T-cell (primary cell): ENCODE measurements around the gene ZGRF1. TPM values are rescaled to one million over a fixed set of nuclear protein-coding genes. Genes with fewer than 3 reads are reported as not detected.
"Not testable (repeated sequence)": the region's sequence is repeated elsewhere in the genome, so short reads cannot be mapped to it uniquely, and the experiment has no call there.

ENCODE experiments used
- ATAC-seq, 4 experiments: fragments of 200-7000 bp in 3 of 4; fragments of 150-1000 bp in 1 of 4; cut with Tn5 transposase; replicated peaks in 1 of 4; 1 replicate in 3 of 4; 2 replicates in 1 of 4; pipeline ENCODE4 v1.10.0; 2021; ENCODE audit warnings: moderate library complexity in 3 of 4, mild to moderate bottlenecking in 2 of 4, moderate number of reproducible peaks in 1 of 4
- CTCF ChIA-PET, 2 donors: fragments of 300-600 bp; sonication (Branson Sonifier 250); formaldehyde crosslinking; loops; one replicate each; lab custom pipeline; 2022; ENCODE audit warnings: antibody characterized with exemption in 2 of 2; lab: Charles Lee
- POLR2A ChIA-PET, 2 donors: fragments of 300-600 bp; sonication (Branson Sonifier 250); formaldehyde crosslinking; loops; one replicate each; lab custom pipeline; 2022; ENCODE audit warnings: antibody characterized with exemption in 2 of 2; lab: Charles Lee
- DNase-seq, 35 experiments: peaks; one replicate each; pipeline versions ENCODE4 v3.0.0 to v3.0.0-alpha.2; 2013 to 2023
- H3K27ac ChIP-seq: one replicate; pipeline ENCODE4 v1.5.1; 2013; ENCODE audit warnings: low read length
- H3K27me3 ChIP-seq, 2 experiments: replicated peaks in 1 of 2; 1 replicate in 1 of 2; 2 replicates in 1 of 2; pipeline versions ENCODE4 v1.6.1 to v1.7.0; 2013; ENCODE audit warnings: low read length in 1 of 2, mixed read lengths in 1 of 2; ENCODE audit not compliant: control insufficient read depth in 2 of 2, insufficient read depth in 2 of 2; ENCODE audit errors: extremely low read depth in 1 of 2
- H3K36me3 ChIP-seq, 2 donors: 1 replicate in 1 of 2; 2 replicates in 1 of 2; pipeline versions ENCODE4 v1.6.1 to v1.7.0; 2013; ENCODE audit warnings: low read length in 1 of 2; ENCODE audit not compliant: control insufficient read depth in 2 of 2, insufficient read depth in 1 of 2; ENCODE audit errors: extremely low read depth in 1 of 2
- H3K4me1 ChIP-seq, 2 experiments: 1 replicate in 1 of 2; 2 replicates in 1 of 2; pipeline versions ENCODE4 v1.6.1 to v1.7.0; 2013; ENCODE audit warnings: low read length in 2 of 2, mixed read lengths in 1 of 2; ENCODE audit not compliant: insufficient read depth in 2 of 2, control insufficient read depth in 1 of 2; ENCODE audit errors: extremely low read depth in 1 of 2
- H3K4me3 ChIP-seq, 2 donors: 1 replicate in 1 of 2; 2 replicates in 1 of 2; pipeline versions ENCODE4 v1.5.1 to v1.7.0; 2013; ENCODE audit warnings: mild to moderate bottlenecking in 2 of 2, low read length in 1 of 2, moderate library complexity in 1 of 2; ENCODE audit not compliant: control insufficient read depth in 1 of 2; ENCODE audit errors: extremely low read depth in 1 of 2
- H3K9me3 ChIP-seq: 2 replicates; pipeline ENCODE4 v1.7.0; 2013
- H3K27ac Mint-ChIP-seq, 2 donors: one replicate each; pipeline ENCODE4 v1.8.0; 2020 to 2021; ENCODE audit warnings: mild to moderate bottlenecking in 2 of 2, mixed read lengths in 2 of 2
- H3K27me3 Mint-ChIP-seq, 2 donors: one replicate each; pipeline ENCODE4 v1.8.0; 2021 to 2022; ENCODE audit warnings: mixed read lengths in 2 of 2
- H3K36me3 Mint-ChIP-seq: one replicate; pipeline ENCODE4 v1.8.0; 2021; ENCODE audit warnings: mixed read lengths
- H3K4me1 Mint-ChIP-seq, 3 donors: one replicate each; pipeline ENCODE4 v1.8.0; 2020 to 2022; ENCODE audit warnings: mixed read lengths in 3 of 3, mild to moderate bottlenecking in 1 of 3
- H3K4me3 Mint-ChIP-seq, 3 donors: one replicate each; pipeline ENCODE4 v1.8.0; 2020 to 2022; ENCODE audit warnings: mild to moderate bottlenecking in 3 of 3, mixed read lengths in 3 of 3, moderate library complexity in 3 of 3
- H3K9me3 Mint-ChIP-seq, 3 donors: one replicate each; pipeline ENCODE4 v1.8.0; 2020 to 2022; ENCODE audit warnings: mixed read lengths in 3 of 3
- WGBS: methylation state at CpG from one replicate; pipeline ENCODE4 v1.1.5; 2013; ENCODE audit warnings: missing lambda C conversion rate; ENCODE audit not compliant: insufficient coverage; 5-methylcytosine and 5-hydroxymethylcytosine counted together
- total RNA-seq, 35 experiments: library from RNA in 6 of 35; stranded (reverse) in 6 of 35; fragments of 120-200 nt in 1 of 35; gene quantifications; one replicate each; pipeline versions ENCODE4 v1.2.1 to v1.2.4 and lab custom pipeline; 2013 to 2026

The ZGRF1 gene
- total RNA-seq, 5 donors from 2014 or later (not counting 1 experiment from before 2014, with no cell fraction given), result 7.0 to 11.1 (median 7.9) TPM

- CTCF ChIA-PET, result interaction anchor here in 1 of 2 donors (0.6 to 2.9 kb wide), 4 partner anchors 10 to 308 kb away, joined by 3 to 8 read pairs (median 3); no protein-coding TSS in a partner anchor
- H3K27ac ChIP-seq, ATAC-seq, H3K9me3 ChIP-seq, H3K9me3 Mint-ChIP-seq, H3K36me3 ChIP-seq, H3K27ac Mint-ChIP-seq, DNase-seq, H3K36me3 Mint-ChIP-seq: not testable (repeated sequence)
- peaks cover 56 to 71% of the 10 kb centered on the region in 2 donors for H3K27me3 Mint-ChIP-seq
- peaks cover 37 to 51% (median 51%) of the 10 kb centered on the region in 3 donors for H3K4me1 Mint-ChIP-seq
- WGBS, result 30% methylated on average over 11 of the region's 17 CpGs
- Histone ChIP-seq H3K4me1 (peaks cover 14 to 33% of the 10 kb centered on the region in 2 experiments), H3K4me3 (peak overlapping the region in 1 of 2 donors; percentile 75), H3K27me3 (peaks cover 43 to 44% of the 10 kb centered on the region in 2 experiments)
- POLR2A ChIA-PET, result interaction anchor here in 1 of 2 donors (0.7 kb wide), 1 partner anchor 1658 kb away, joined by 9 read pairs; no protein-coding TSS in a partner anchor
- peak overlapping the region in 2 of 3 donors; percentile 9 to 92 for H3K4me3 Mint-ChIP-seq
Observed at GRCh38 chr4:112522431-112522830, 114.3 kb downstream of the ZGRF1 start.

GRCh38 chr4:112521123-112522023, 115.3 kb downstream of the ZGRF1 start:
- H3K27ac ChIP-seq, result no peak overlapping the region
- Mint-ChIP-seq H3K4me1 (peaks cover 45 to 61% (median 60%) of the 10 kb centered on the region in 3 donors), H3K4me3 (peak overlapping the region; percentile 24 to 92 (median 28)), H3K9me3 (peaks cover 0 to 6% (median 0%) of the 10 kb centered on the region in 3 donors), H3K27ac (peak overlapping the region in 1 of 2 donors; percentile 57), H3K27me3 (peaks cover 65 to 77% of the 10 kb centered on the region in 2 donors), H3K36me3 (no peaks in the 10 kb centered on the region)
- ATAC-seq (no peak), DNase-seq (no peak)
- H3K36me3 ChIP-seq, result no peaks in the 10 kb centered on the region
- ChIA-PET CTCF (no interaction called here), POLR2A (no interaction called here)
- H3K27me3 ChIP-seq, result peaks cover 47 to 53% of the 10 kb centered on the region in 2 experiments
- peaks cover 22 to 44% of the 10 kb centered on the region in 2 experiments for H3K4me1 ChIP-seq
- peaks cover 2% of the 10 kb centered on the region for H3K9me3 ChIP-seq
- WGBS, result 14% methylated on average over 8 of the region's 30 CpGs
- peak overlapping the region in 1 of 2 donors; percentile 49 for H3K4me3 ChIP-seq

- Histone ChIP-seq H3K36me3 (no peaks in the 10 kb centered on the region), H3K4me3 (peak overlapping the region in 1 of 2 donors; percentile 49), H3K27me3 (peaks cover 47 to 60% of the 10 kb centered on the region in 2 experiments), H3K27ac (no peak overlapping the region), H3K4me1 (peaks cover 22 to 51% of the 10 kb centered on the region in 2 experiments), H3K9me3 (peaks cover 2% of the 10 kb centered on the region)
- Mint-ChIP-seq H3K36me3 (no peaks in the 10 kb centered on the region), H3K27me3 (peaks cover 72 to 76% of the 10 kb centered on the region in 2 donors), H3K4me1 (peaks cover 49 to 68% (median 65%) of the 10 kb centered on the region in 3 donors), H3K4me3 (peak overlapping the region; percentile 17 to 92 (median 24)), H3K9me3 (peaks cover 0 to 6% (median 0%) of the 10 kb centered on the region in 3 donors), H3K27ac (peak overlapping the region in 1 of 2 donors; percentile 57)
- ChIA-PET POLR2A (no interaction called here), CTCF (no interaction called here)
- DNase-seq (no peak), ATAC-seq (no peak)
- 6% methylated on average over 20 of the region's 25 CpGs for WGBS
Observed at GRCh38 chr4:112520598-112521122, 116.0 kb downstream of the ZGRF1 start.

- H3K4me1 ChIP-seq, result peaks cover 23 to 57% of the 10 kb centered on the region in 2 experiments
- no peak overlapping the region for H3K27ac ChIP-seq
- 22% methylated on average over 10 of the region's 21 CpGs for WGBS
- no peak overlapping the region for H3K4me3 ChIP-seq
- POLR2A ChIA-PET, result no interaction called here
- H3K9me3 ChIP-seq, result peaks cover 2% of the 10 kb centered on the region
- Mint-ChIP-seq H3K4me1 (peaks cover 52 to 74% (median 70%) of the 10 kb centered on the region in 3 donors), H3K27me3 (peaks cover 77 to 82% of the 10 kb centered on the region in 2 donors), H3K27ac (peak overlapping the region in 1 of 2 donors; percentile 39), H3K36me3 (no peaks in the 10 kb centered on the region), H3K4me3 (peak overlapping the region in 1 of 3 donors; percentile 92), H3K9me3 (peaks cover 0 to 6% (median 0%) of the 10 kb centered on the region in 3 donors)
- CTCF ChIA-PET, result interaction anchor here in 1 of 2 donors (0.7 kb wide), 1 partner anchor 12 kb away, joined by 4 read pairs; no protein-coding TSS in a partner anchor
- DNase-seq, result no peak
- H3K27me3 ChIP-seq, result peaks cover 47 to 67% of the 10 kb centered on the region in 2 experiments
- H3K36me3 ChIP-seq, result no peaks in the 10 kb centered on the region
- ATAC-seq, result no peak
Observed at GRCh38 chr4:112519689-112520597, 116.8 kb downstream of the ZGRF1 start.

GRCh38 chr4:112518675-112519074, 118.0 kb downstream of the ZGRF1 start:
- DNase-seq (no peak), ATAC-seq (no peak)
- no peak overlapping the region for H3K27ac ChIP-seq
- Mint-ChIP-seq H3K27ac (no peak overlapping the region), H3K4me3 (no peak overlapping the region), H3K4me1 (peaks cover 61 to 85% (median 75%) of the 10 kb centered on the region in 3 donors), H3K9me3 (peaks cover 0 to 6% (median 0%) of the 10 kb centered on the region in 3 donors), H3K36me3 (no peaks in the 10 kb centered on the region), H3K27me3 (peaks cover 89 to 90% of the 10 kb centered on the region in 2 donors)
- ChIA-PET POLR2A (interaction anchor here in 1 of 2 donors (0.6 kb wide), 1 partner anchor 234 kb away, joined by 9 read pairs; no protein-coding TSS in a partner anchor), CTCF (no interaction called here)
- H3K4me3 ChIP-seq, result no peak overlapping the region
- H3K27me3 ChIP-seq, result peaks cover 54 to 73% of the 10 kb centered on the region in 2 experiments
- peaks cover 2% of the 10 kb centered on the region for H3K9me3 ChIP-seq
- H3K4me1 ChIP-seq, result peaks cover 29 to 61% of the 10 kb centered on the region in 2 experiments
- H3K36me3 ChIP-seq, result no peaks in the 10 kb centered on the region
